CD4-positive, alpha-beta T cell treated with Interleukin-4 for 4 hours (primary cell): Measurements from ENCODE around the gene ADCY10.
A peak's percentile ranks its signal among the peaks of the same experiment; 100 is the strongest.

ENCODE experiments used
- DNase-seq: peaks from one replicate; pipeline ENCODE4 v3.0.0-alpha.2; 2020

ADCY10 gene

GRCh38 chr1:167803358-167804207, 110.4 kb downstream of the ADCY10 start:
- peak; percentile 86 for DNase-seq

GRCh38 chr1:167802235-167802634, 111.7 kb downstream of the ADCY10 start:
- DNase-seq: no peak

GRCh38 chr1:167800251-167800650, 113.7 kb downstream of the ADCY10 start:
- DNase-seq: no peak

- no peak for DNase-seq
These were observed 114.2 kb downstream of the ADCY10 start for GRCh38 chr1:167799747-167800146.

GRCh38 chr1:167798952-167799351, 115.0 kb downstream of the ADCY10 start:
- DNase-seq: no peak

GRCh38 chr1:167797015-167797414, 116.9 kb downstream of the ADCY10 start:
- DNase-seq: no peak

GRCh38 chr1:167795810-167796740, 117.9 kb downstream of the ADCY10 start:
- no peak for DNase-seq

GRCh38 chr1:167794043-167794442, 119.9 kb downstream of the ADCY10 start:
- no peak for DNase-seq

- no peak for DNase-seq
These were observed 121.8 kb downstream of the ADCY10 start for GRCh38 chr1:167792188-167792565.

GRCh38 chr1:167791281-167792187, 122.4 kb downstream of the ADCY10 start:
- no peak for DNase-seq

GRCh38 chr1:167790117-167790516, 123.8 kb downstream of the ADCY10 start:
- no peak for DNase-seq

- DNase-seq: no peak
These were observed 124.4 kb downstream of the ADCY10 start for GRCh38 chr1:167789501-167789900.

GRCh38 chr1:167786502-167786901, 127.4 kb downstream of the ADCY10 start:
- DNase-seq: no peak

- no peak for DNase-seq
These were observed 128.9 kb downstream of the ADCY10 start for GRCh38 chr1:167784876-167785550.

GRCh38 chr1:167782946-167783345, 131.0 kb downstream of the ADCY10 start:
- DNase-seq: no peak

GRCh38 chr1:167781558-167781957, 132.4 kb downstream of the ADCY10 start:
- no peak for DNase-seq

GRCh38 chr1:167777269-167777650, 136.7 kb downstream of the ADCY10 start:
- DNase-seq: no peak

GRCh38 chr1:167776616-167777268, 137.2 kb downstream of the ADCY10 start:
- no peak for DNase-seq

- no peak for DNase-seq
These were observed 137.8 kb downstream of the ADCY10 start for GRCh38 chr1:167776151-167776550.

GRCh38 chr1:167775178-167775577, 138.8 kb downstream of the ADCY10 start:
- no peak for DNase-seq

- DNase-seq: no peak
These were observed 139.2 kb downstream of the ADCY10 start for GRCh38 chr1:167774710-167775109.

- no peak for DNase-seq
These were observed 140.4 kb downstream of the ADCY10 start for GRCh38 chr1:167773516-167773915.
